Retinal pigment epithelial cell (primary cell): ENCODE measurements around the gene PLD6.
"Not testable (repeated sequence)": the region's sequence is repeated elsewhere in the genome, so short reads cannot be mapped to it uniquely, and the experiment has no call there.

Experiments used
- DNase-seq: peaks from one replicate; pipeline ENCODE4 v3.0.0-alpha.2; 2010; ENCODE audit warnings: low read depth
- H3K4me3 ChIP-seq: 2 replicates; pipeline ENCODE4 v1.5.1; 2011; ENCODE audit warnings: mild to moderate bottlenecking, low read length, control low read depth, moderate library complexity
- CTCF ChIP-seq: conservative IDR thresholded peaks from 2 replicates; pipeline ENCODE4 v1.5.1; 2011; ENCODE audit warnings: low read depth, low read length, control low read depth, inconsistent platforms

PLD6 gene

GRCh38 chr17:17188586-17188985 is 17.5 kb downstream of the PLD6 start:
- DNase-seq: no peak

DNA sequence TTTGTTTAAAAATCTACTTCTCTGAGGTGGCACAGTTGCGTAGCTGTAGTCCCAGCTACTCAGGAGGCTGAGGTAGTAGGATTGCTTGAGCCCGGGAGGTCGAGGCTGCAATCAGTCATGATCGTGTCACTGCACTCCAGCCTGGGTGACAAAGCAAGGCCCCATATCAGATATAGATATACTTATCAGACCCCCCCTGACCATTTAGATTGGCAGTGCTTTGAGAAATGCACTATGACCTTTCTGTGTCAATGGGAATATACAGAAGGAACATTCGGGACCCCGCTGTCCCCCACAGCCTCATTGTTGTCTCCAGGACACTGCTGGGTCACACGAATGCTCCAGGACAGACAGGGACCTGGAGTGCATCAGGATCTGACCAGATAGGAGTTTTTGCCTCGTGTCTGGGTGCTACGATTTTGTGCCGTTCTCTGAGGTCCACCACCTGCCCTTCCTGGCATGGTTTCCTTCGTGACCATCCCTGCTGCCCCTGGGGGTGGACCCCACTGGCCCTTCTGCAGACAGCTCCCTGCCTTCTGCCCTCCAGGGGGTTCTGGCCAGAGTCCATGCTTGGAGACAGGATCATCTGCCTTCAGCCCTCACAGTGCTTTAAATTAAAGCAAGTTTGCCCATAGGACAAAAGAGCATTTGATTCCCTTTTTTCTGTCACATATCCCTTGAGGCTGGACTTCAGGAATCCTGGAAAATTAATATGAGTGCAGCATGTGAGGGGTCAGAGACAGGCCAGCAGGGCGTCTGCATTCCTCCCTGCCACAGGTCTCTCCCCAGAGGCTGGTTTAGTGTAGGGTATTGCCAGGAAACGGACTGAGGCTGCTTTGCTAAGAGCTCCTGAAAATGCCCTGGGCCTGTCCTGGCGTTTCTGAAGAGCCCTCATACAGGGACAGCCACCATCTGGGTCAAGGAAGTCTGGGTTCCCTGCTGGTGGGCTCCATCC is 19.3 kb downstream of the PLD6 start:
- TF ChIP-seq CTCF: no peak
- DNase-seq: no peak
- no peak overlapping the region for H3K4me3 ChIP-seq

More at GRCh38 chr17:17188586-17188985, 17.5 kb downstream of the PLD6 start:
- no peak overlapping the region for H3K4me3 ChIP-seq
- TF ChIP-seq CTCF: no peak

DNA sequence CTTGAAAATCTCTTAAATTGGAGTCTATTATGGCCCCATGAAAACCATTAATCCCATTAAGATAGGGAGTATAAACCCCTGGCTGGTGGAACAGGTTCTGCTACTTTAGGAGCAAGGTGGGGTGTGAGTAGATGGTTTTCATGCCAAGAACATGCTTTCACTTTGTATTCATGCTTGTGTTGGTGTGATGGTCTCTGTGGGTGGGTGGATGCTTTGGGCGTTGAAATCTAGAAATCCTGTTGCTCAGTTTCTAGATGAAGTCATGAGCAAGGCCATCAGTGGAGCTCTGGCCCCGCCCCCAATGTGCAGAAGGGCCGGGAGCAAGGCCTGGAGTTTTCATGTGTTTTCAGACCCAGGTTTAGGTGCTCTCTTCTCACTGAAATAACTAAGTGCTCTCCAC is 20.1 kb downstream of the PLD6 start:
- no peak for DNase-seq
- H3K4me3 ChIP-seq: no peak overlapping the region
- no peak for TF ChIP-seq CTCF

GRCh38 chr17:17184985-17185757 is 21.0 kb downstream of the PLD6 start:
- DNase-seq, H3K4me3 ChIP-seq: not testable (repeated sequence)

DNA sequence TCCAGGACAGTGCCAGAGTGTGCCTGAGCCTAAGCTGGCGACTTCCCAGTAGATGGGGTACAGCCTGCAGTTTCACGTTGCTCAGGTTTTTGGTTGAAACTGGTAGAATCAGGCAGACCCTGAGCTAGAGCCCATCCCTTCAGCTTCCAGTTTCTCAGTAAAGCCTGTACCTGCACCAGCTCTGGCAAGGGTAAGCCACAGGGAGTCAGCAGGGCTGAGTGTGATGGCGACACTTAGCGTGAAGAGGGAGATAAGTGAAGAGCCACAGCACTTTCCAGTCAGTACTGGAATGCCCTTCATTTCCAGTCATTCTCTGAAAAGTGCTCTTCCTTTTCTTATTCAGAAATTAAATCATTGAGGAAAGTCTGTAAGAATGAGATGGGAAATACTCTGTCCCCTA is 22.4 kb downstream of the PLD6 start:
- TF ChIP-seq CTCF: no peak
- H3K4me3 ChIP-seq: no peak overlapping the region

DNA sequence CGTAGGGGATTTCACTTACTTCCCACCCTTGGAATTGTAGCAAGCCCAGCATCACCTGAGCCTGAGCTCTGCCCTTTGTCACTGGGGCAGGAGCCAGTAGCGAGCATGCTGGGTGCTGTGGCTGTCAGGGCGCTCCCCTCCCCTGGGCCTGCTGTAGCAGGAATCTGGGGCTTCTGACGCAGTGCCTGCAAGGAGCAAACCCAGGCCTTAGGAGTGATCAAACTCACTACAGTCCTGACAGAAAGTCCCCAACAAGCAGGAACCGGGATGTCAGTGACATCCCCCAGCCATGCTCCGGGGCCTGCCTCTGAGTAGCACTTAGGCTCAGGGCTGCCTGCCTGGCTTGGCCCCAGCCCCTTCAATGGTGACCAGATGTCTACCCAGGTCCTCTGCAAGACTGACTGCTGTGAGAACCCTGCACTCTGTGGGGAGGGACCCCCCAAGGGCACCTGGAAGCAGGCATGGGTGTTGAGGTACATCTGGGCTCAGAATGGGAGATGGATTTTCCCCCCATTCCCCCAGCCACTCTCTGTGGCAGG is 23.5 kb downstream of the PLD6 start:
- TF ChIP-seq CTCF: no peak

More for the DNA sequence above, 22.4 kb downstream of the PLD6 start:
- DNase-seq: no peak

More for the DNA sequence above, 23.5 kb downstream of the PLD6 start:
- DNase-seq: no peak
- no peak overlapping the region for H3K4me3 ChIP-seq
